ENCODE results near the gene BEND7. TPM values are rescaled to one million over a fixed set of nuclear protein-coding genes. Genes with fewer than 3 reads are reported as not detected.

BEND7 gene
- total RNA-seq, 4 donors from 2014 or later = 10.8 to 27.5 (median 21.5) TPM

- no peaks in the 10 kb centered on the region for H3K27me3 ChIP-seq
- TF ChIP-seq EP300 (IDR thresholded peaks at IDR 0.05) (no peak), CTCF (IDR thresholded peaks at IDR 0.05) (no peak), POLR2A (IDR thresholded peaks at IDR 0.05) (no peak)
- WGBS, 2 donors = 94 to 95% methylated on average over 8 of the region's 8 CpGs
- DNase-seq (ENCODE audit: low spot score in 2 of 2) = no peak
- no peaks in the 10 kb centered on the region for H3K4me1 ChIP-seq
- no peaks in the 10 kb centered on the region for H3K9me3 ChIP-seq
- peaks cover 0 to 60% (median 3%) of the 10 kb centered on the region in 3 donors for H3K36me3 ChIP-seq
- H3K27ac ChIP-seq = no peak overlapping the region
- no peak overlapping the region for H3K4me3 ChIP-seq
Observed at GRCh38 chr10:13496931-13497330, 31.9 kb downstream of the BEND7 start.

DNA sequence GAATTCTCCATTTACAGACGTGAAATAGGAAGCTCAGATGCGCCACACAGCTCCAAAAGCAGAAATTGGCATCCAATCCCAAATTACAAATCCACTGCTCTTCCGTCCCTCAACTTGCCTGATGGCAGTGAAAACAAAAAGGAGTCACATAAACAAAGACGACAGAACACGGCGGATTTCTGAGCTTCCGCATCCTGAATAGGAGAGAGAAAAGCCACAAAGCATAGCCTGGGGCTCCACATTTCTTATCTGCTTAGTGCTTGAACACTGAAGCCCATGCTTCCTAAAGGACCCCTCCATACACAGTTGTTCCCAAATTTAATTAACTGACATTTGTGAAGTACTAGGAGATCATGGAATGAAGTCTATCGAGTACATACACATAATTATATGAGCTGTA is 32.6 kb downstream of the BEND7 start:
- H3K27ac ChIP-seq = no peak overlapping the region
- WGBS, 2 donors = 73 to 76% methylated on average over 8 of the region's 8 CpGs
- H3K4me1 ChIP-seq = no peaks in the 10 kb centered on the region
- TF ChIP-seq CTCF (IDR thresholded peaks at IDR 0.05) (no peak), EP300 (IDR thresholded peaks at IDR 0.05) (no peak), POLR2A (IDR thresholded peaks at IDR 0.05) (no peak)
- no peaks in the 10 kb centered on the region for H3K9me3 ChIP-seq
- no peaks in the 10 kb centered on the region for H3K27me3 ChIP-seq
- no peak for DNase-seq (ENCODE audit: low spot score in 2 of 2)
- H3K36me3 ChIP-seq = peaks cover 0 to 60% (median 3%) of the 10 kb centered on the region in 3 donors
- no peak overlapping the region for H3K4me3 ChIP-seq

GRCh38 chr10:13492493-13493180 is 36.2 kb downstream of the BEND7 start:
- TF ChIP-seq EP300 (IDR thresholded peaks at IDR 0.05) (no peak), CTCF (IDR thresholded peaks at IDR 0.05) (no peak), POLR2A (IDR thresholded peaks at IDR 0.05) (no peak)
- Histone ChIP-seq H3K4me3 (no peak overlapping the region), H3K9me3 (no peaks in the 10 kb centered on the region), H3K27ac (no peak overlapping the region), H3K4me1 (no peaks in the 10 kb centered on the region), H3K36me3 (peaks cover 0 to 49% (median 3%) of the 10 kb centered on the region in 3 donors), H3K27me3 (no peaks in the 10 kb centered on the region)
- 85 to 86% methylated on average over 16 of the region's 16 CpGs for WGBS, 2 donors
- DNase-seq (ENCODE audit: low spot score in 2 of 2) = no peak

GRCh38 chr10:13491747-13492360 is 37.0 kb downstream of the BEND7 start:
- DNase-seq (ENCODE audit: low spot score in 2 of 2) = no peak
- Histone ChIP-seq H3K9me3 (no peaks in the 10 kb centered on the region), H3K27me3 (no peaks in the 10 kb centered on the region), H3K4me1 (no peaks in the 10 kb centered on the region), H3K27ac (no peak overlapping the region), H3K36me3 (peaks cover 0 to 49% (median 3%) of the 10 kb centered on the region in 3 donors), H3K4me3 (no peak overlapping the region)
- WGBS, 2 donors = 84 to 92% methylated on average over 9 of the region's 9 CpGs
- no peak for TF ChIP-seq EP300 (IDR thresholded peaks at IDR 0.05)
- no peak for TF ChIP-seq CTCF (IDR thresholded peaks at IDR 0.05)
- TF ChIP-seq POLR2A (IDR thresholded peaks at IDR 0.05) = no peak

- H3K9me3 ChIP-seq = no peaks in the 10 kb centered on the region
- H3K36me3 ChIP-seq = peaks cover 0 to 35% (median under 1%) of the 10 kb centered on the region in 3 donors
- H3K4me1 ChIP-seq = no peaks in the 10 kb centered on the region
- H3K27me3 ChIP-seq = no peaks in the 10 kb centered on the region
- WGBS, 2 donors = 93 to 97% methylated on average over 5 of the region's 5 CpGs
- H3K4me3 ChIP-seq = no peak overlapping the region
- no peak overlapping the region for H3K27ac ChIP-seq
- TF ChIP-seq CTCF (IDR thresholded peaks at IDR 0.05) = no peak
- no peak for TF ChIP-seq EP300 (IDR thresholded peaks at IDR 0.05)
- no peak for TF ChIP-seq POLR2A (IDR thresholded peaks at IDR 0.05)
- DNase-seq (ENCODE audit: low spot score in 2 of 2) = no peak
Observed at GRCh38 chr10:13490503-13490902, 38.3 kb downstream of the BEND7 start.
